ENCODE results near the gene CC2D2A.

CC2D2A gene

GRCh38 chr4:15469402-15470127 lies at the start of gene CC2D2A:
Gene CC2D2A (plus strand): TSS chr4:15469882. CDS start chr4:15475933, 6,051 bp downstream.
- Mint-ChIP-seq H3K27me3 (no peaks in the 10 kb centered on the region), H3K4me1 (ENCODE audit: low read depth) (peaks cover 22% of the 10 kb centered on the region), H3K36me3 (ENCODE audit: low read depth) (no peaks in the 10 kb centered on the region), H3K4me3 (peak within 1 kb of the TSS; percentile 74), H3K9me3 (no peaks in the 10 kb centered on the region), H3K27ac (peak within 1 kb of the TSS; percentile 52)
- intact Hi-C loops (cut with micrococcal nuclease) = no loop called here

GRCh38 chr4:15420642-15421041 lies 49.0 kb upstream of the CC2D2A start:
- intact Hi-C loops (cut with micrococcal nuclease) = no loop called here
- no peaks in the 10 kb centered on the region for H3K27me3 Mint-ChIP-seq
- no peaks in the 10 kb centered on the region for H3K36me3 Mint-ChIP-seq (ENCODE audit: low read depth)

GRCh38 chr4:15423285-15423711 lies 46.4 kb upstream of the CC2D2A start:
- no peak overlapping the region for H3K27ac Mint-ChIP-seq

More at GRCh38 chr4:15420642-15421041, 49.0 kb upstream of the CC2D2A start:
- peaks cover 39% of the 10 kb centered on the region for H3K4me1 Mint-ChIP-seq (ENCODE audit: low read depth)
- no peaks in the 10 kb centered on the region for H3K9me3 Mint-ChIP-seq
- no peak overlapping the region for H3K4me3 Mint-ChIP-seq
- no peak overlapping the region for H3K27ac Mint-ChIP-seq

GRCh38 chr4:15425520-15425919 lies 44.2 kb upstream of the CC2D2A start:
- Mint-ChIP-seq H3K4me1 (ENCODE audit: low read depth) (peaks cover 12% of the 10 kb centered on the region), H3K27ac (no peak overlapping the region), H3K36me3 (ENCODE audit: low read depth) (no peaks in the 10 kb centered on the region)

More at GRCh38 chr4:15423285-15423711, 46.4 kb upstream of the CC2D2A start:
- no peaks in the 10 kb centered on the region for H3K27me3 Mint-ChIP-seq
- H3K4me3 Mint-ChIP-seq = no peak overlapping the region
- no peaks in the 10 kb centered on the region for H3K9me3 Mint-ChIP-seq
- peaks cover 17% of the 10 kb centered on the region for H3K4me1 Mint-ChIP-seq (ENCODE audit: low read depth)
- H3K36me3 Mint-ChIP-seq (ENCODE audit: low read depth) = no peaks in the 10 kb centered on the region
- intact Hi-C loops (cut with micrococcal nuclease) = no loop called here

GRCh38 chr4:15427161-15427560 lies 42.5 kb upstream of the CC2D2A start:
- Mint-ChIP-seq H3K4me3 (no peak overlapping the region), H3K9me3 (peaks cover 8% of the 10 kb centered on the region), H3K27me3 (no peaks in the 10 kb centered on the region), H3K4me1 (ENCODE audit: low read depth) (peaks cover 22% of the 10 kb centered on the region), H3K36me3 (ENCODE audit: low read depth) (no peaks in the 10 kb centered on the region), H3K27ac (no peak overlapping the region)
- intact Hi-C loops (cut with micrococcal nuclease) = no loop called here

More at GRCh38 chr4:15425520-15425919, 44.2 kb upstream of the CC2D2A start:
- Mint-ChIP-seq H3K4me3 (no peak overlapping the region), H3K9me3 (no peaks in the 10 kb centered on the region), H3K27me3 (no peaks in the 10 kb centered on the region)
- intact Hi-C loops (cut with micrococcal nuclease) = no loop called here

- intact Hi-C loops (cut with micrococcal nuclease) = no loop called here
- no peaks in the 10 kb centered on the region for H3K27me3 Mint-ChIP-seq
- H3K4me3 Mint-ChIP-seq = no peak within 1 kb of the TSS
- H3K4me1 Mint-ChIP-seq (ENCODE audit: low read depth) = peaks cover 22% of the 10 kb centered on the region
- H3K27ac Mint-ChIP-seq = no peak within 1 kb of the TSS
- H3K36me3 Mint-ChIP-seq (ENCODE audit: low read depth) = no peaks in the 10 kb centered on the region
- peaks cover 9% of the 10 kb centered on the region for H3K9me3 Mint-ChIP-seq
Measured at GRCh38 chr4:15427701-15428100, 42.0 kb upstream of the CC2D2A start, which contains the start of gene C1QTNF7. Gene C1QTNF7 (plus strand): TSS chr4:15428033. CDS start chr4:15435744, 7,711 bp downstream.

- Mint-ChIP-seq H3K36me3 (ENCODE audit: low read depth) (no peaks in the 10 kb centered on the region), H3K27ac (no peak overlapping the region), H3K9me3 (peaks cover 9% of the 10 kb centered on the region), H3K27me3 (no peaks in the 10 kb centered on the region), H3K4me3 (no peak overlapping the region), H3K4me1 (ENCODE audit: low read depth) (peaks cover 22% of the 10 kb centered on the region)
- intact Hi-C loops (cut with micrococcal nuclease) = no loop called here
Measured at GRCh38 chr4:15428611-15429010, 41.1 kb upstream of the CC2D2A start.

- H3K9me3 Mint-ChIP-seq = peaks cover 9% of the 10 kb centered on the region
- no peak overlapping the region for H3K4me3 Mint-ChIP-seq
- no peak overlapping the region for H3K27ac Mint-ChIP-seq
- intact Hi-C loops (cut with micrococcal nuclease) = no loop called here
- H3K36me3 Mint-ChIP-seq (ENCODE audit: low read depth) = no peaks in the 10 kb centered on the region
- peaks cover 27% of the 10 kb centered on the region for H3K4me1 Mint-ChIP-seq (ENCODE audit: low read depth)
- no peaks in the 10 kb centered on the region for H3K27me3 Mint-ChIP-seq
Measured at GRCh38 chr4:15434091-15434490, 35.6 kb upstream of the CC2D2A start.

GRCh38 chr4:15434676-15435075 lies 35.0 kb upstream of the CC2D2A start:
- Mint-ChIP-seq H3K36me3 (ENCODE audit: low read depth) (no peaks in the 10 kb centered on the region), H3K27ac (no peak overlapping the region), H3K9me3 (peaks cover 9% of the 10 kb centered on the region), H3K27me3 (no peaks in the 10 kb centered on the region), H3K4me1 (ENCODE audit: low read depth) (peaks cover 27% of the 10 kb centered on the region), H3K4me3 (no peak overlapping the region)
- intact Hi-C loops (cut with micrococcal nuclease) = no loop called here

GRCh38 chr4:15436513-15436912 lies 33.2 kb upstream of the CC2D2A start:
- Mint-ChIP-seq H3K9me3 (peaks cover 7% of the 10 kb centered on the region), H3K4me1 (ENCODE audit: low read depth) (peaks cover 23% of the 10 kb centered on the region), H3K4me3 (no peak overlapping the region), H3K27ac (no peak overlapping the region), H3K27me3 (no peaks in the 10 kb centered on the region), H3K36me3 (ENCODE audit: low read depth) (no peaks in the 10 kb centered on the region)
- intact Hi-C loops (cut with micrococcal nuclease) = no loop called here

- intact Hi-C loops (cut with micrococcal nuclease) = no loop called here
- Mint-ChIP-seq H3K9me3 (peaks cover 8% of the 10 kb centered on the region), H3K27me3 (no peaks in the 10 kb centered on the region), H3K4me3 (no peak overlapping the region), H3K27ac (no peak overlapping the region), H3K36me3 (ENCODE audit: low read depth) (no peaks in the 10 kb centered on the region), H3K4me1 (ENCODE audit: low read depth) (peaks cover 17% of the 10 kb centered on the region)
Measured at GRCh38 chr4:15438939-15439524, 30.6 kb upstream of the CC2D2A start.

- H3K36me3 Mint-ChIP-seq (ENCODE audit: low read depth) = no peaks in the 10 kb centered on the region
- intact Hi-C loops (cut with micrococcal nuclease) = no loop called here
- H3K4me3 Mint-ChIP-seq = no peak overlapping the region
- no peaks in the 10 kb centered on the region for H3K27me3 Mint-ChIP-seq
- no peak overlapping the region for H3K27ac Mint-ChIP-seq
- H3K9me3 Mint-ChIP-seq = peaks cover 8% of the 10 kb centered on the region
- peaks cover 4% of the 10 kb centered on the region for H3K4me1 Mint-ChIP-seq (ENCODE audit: low read depth)
Measured at GRCh38 chr4:15443371-15444160, 26.1 kb upstream of the CC2D2A start.

- Mint-ChIP-seq H3K27me3 (no peaks in the 10 kb centered on the region), H3K36me3 (ENCODE audit: low read depth) (no peaks in the 10 kb centered on the region), H3K9me3 (peaks cover 8% of the 10 kb centered on the region), H3K4me1 (ENCODE audit: low read depth) (no peaks in the 10 kb centered on the region), H3K4me3 (no peak overlapping the region), H3K27ac (no peak overlapping the region)
- intact Hi-C loops (cut with micrococcal nuclease) = no loop called here
Measured at GRCh38 chr4:15444276-15444675, 25.4 kb upstream of the CC2D2A start.
